Stimulated activated CD8-positive, alpha-beta memory T cell treated with anti-CD3 and anti-CD28 coated beads, Interleukin-15, amount 100 ng/mL, for 48 hours (primary cell): ENCODE measurements around the gene ATG5.

ENCODE experiments used
- DNase-seq, 2 donors: peaks; one replicate each; pipeline ENCODE4 v3.0.0-alpha.2; 2020; ENCODE audit warnings: low read depth in 2 of 2

The ATG5 gene

GRCh38 chr6:106325336-106326178, at the start of gene ATG5:
ATG5 (minus strand) TSS chr6:106325760; CDS start chr6:106316208, 9,552 bp downstream.
- peak; percentile 100 for DNase-seq

DNA sequence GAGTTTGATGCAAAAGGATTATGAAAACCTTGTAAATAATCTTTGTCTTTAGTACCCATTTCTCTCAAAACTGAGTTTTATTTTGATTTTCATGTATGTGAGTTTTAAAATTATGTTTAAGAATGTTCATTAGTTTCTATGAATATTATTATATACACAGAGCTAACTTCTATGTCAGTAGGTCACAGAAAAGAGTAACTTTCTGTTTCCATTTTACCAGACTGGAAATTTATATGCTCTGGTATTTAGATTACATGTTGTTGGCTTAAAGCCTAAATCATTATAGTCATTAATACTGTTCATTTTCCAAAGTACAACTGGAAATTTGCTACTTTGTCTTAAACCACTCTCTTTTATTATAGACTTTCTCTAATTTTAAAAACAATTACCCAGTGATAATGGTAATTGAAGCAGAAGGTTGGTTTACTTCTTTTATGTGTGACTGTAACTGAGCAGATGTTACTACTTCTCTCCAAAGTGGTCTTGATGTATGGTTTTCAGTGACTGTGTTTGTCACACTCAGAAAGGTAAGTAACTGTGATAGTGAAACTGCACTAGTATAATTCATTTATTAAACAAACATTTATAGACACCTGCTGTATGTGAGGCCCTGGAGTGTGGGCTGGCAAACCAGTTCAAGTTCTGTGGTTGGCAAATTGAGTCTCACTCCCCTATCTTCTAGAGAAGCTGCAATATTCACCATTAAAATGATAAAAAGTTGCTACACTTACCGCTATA, 48.1 kb upstream of the ATG5 start:
- DNase-seq = peak in 1 of 2 donors; percentile 6

DNA sequence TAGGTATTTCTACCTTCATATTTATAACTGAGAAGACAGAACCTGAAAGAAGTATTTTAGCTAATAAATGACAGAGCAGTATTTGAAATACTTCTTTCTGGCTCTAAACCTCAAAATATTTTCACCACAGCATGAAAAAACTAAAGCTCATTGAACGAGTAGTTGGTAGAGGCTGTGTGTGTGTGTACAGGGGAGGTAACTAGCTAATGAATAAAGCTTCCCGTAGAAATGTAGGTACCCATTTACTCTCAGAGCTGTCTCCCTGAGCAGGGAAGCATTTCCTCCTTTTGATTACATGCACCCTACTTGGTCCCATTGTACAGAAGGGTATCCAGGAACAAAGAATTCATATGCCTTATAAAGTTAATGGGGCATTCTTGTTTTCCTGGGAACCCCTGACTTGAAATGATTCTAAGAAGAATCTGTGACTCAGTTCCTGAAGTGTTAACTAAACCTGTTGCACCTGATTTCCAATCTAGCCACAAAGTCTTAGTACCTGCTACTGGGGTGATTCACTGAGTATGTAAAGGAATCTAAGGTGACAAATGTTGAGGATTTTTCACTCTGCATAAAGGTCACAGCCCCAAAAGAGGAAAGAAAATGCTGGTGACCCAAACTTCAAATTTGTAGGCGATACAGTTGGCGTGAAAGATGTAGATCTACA, 47.4 kb upstream of the ATG5 start:
- DNase-seq = no peak

GRCh38 chr6:106370639-106371038, 45.1 kb upstream of the ATG5 start:
- no peak for DNase-seq

DNA sequence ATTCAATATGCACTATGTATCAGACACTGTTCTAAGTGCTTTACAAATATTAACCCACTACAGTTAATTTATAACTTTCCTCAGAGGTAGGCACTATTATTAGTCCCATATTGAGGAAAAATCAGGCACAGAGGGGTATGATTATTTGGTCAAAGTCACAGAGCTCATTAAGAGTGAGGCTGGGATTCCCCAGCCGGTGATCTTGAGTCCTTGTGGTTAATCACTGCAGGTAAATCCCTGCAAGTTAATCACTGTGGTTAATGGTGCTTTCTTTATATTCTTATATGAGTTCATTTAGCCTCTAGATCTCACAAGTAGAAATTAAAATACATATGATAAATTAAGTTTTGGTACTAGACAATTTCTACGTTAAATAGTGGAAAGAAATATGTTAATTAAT, 44.2 kb upstream of the ATG5 start:
- DNase-seq = no peak

DNA sequence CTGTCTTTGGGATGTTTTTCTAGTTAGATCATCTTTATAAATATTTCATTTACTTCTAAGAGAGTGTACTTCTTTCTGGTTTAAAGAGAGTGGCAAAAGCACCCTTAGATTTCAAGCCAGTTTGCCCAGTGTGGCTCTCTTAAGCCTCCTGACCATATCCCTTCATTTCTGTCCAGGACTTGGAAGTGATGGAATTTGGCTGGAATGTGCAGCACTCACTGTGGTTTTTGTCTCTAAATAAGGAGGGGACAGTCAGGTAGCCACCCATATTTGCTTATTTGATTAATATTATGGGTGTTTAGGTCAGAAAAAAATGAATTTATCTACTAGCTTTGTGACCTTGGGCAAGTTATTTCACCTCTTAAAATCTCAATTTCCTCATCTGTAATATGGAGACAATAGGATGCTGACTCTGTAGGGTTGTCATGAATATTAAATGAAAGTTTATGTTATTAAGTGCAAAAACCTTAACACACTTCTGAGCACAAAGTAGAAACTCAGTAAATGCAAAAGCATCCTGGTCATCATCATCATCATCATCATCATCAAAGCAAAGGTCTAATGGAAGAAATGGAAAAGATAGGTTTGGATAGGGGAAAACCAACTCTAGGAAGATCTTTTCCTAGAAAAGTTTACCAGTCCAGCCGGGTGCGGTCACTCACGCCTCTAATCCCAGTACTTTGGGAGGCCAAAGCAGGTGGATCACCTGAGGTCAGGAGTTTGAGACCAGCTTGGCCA, 38.0 kb upstream of the ATG5 start:
- no peak for DNase-seq

DNA sequence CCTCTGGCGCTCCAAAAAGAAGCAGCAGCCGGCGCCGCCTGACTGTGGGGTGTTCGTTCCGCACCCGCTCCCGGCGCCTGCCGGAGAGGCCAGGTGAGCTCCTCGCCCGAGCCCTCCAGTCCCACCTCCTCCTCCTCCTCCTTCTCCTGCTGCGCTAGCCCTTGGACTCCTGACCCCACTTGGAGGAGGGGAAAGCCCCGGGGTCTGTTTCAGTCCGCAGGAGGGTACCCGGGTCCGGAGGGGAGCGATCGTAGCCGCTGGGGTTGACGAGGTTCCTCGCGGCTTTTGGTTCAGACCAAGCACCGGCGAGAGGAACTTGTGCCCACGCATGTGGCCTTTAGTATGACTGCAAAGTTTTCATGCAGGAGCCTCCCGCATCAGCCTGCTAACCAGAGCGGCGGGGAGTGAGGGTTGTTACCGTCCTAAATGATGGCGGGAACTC, 35.5 kb upstream of the ATG5 start:
- DNase-seq = no peak

DNA sequence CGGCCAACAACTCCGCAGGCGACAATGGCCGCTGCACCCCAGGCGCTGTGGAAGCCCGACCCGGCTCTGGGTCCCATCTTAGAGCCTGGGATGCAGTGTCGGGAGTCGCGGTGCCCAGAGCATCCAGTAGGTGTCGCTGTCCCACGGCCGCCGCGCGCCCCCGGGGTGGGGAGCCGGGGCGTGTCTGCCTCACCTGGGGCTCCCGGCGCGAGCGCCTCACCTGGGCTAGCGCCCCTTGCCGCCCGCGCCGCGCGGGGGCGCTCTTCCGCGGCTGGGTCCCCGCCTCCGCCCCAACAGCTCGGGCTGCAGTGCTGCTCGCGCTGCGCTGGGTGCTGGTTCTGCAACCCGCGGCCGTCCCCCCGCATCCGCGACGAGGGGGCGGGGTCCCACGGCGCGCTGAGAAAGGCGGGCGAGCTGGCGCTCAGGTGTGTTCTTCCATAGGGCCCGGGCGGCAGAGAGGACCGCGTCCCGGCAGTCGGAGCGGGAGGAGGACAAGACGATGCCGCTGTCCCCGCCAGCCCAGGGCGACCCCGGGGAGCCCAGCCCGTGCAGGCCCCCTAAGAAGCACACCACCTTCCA, 34.9 kb upstream of the ATG5 start, which contains the start of gene CRYBG1:
CRYBG1 (plus strand) TSS at position 308 of the 579 bp plus-strand sequence; CDS start at position 500, 192 bp downstream.
- DNase-seq = peak; percentile 39 to 56

GRCh38 chr6:106359959-106360409, 34.4 kb upstream of the ATG5 start:
- DNase-seq = no peak

DNA sequence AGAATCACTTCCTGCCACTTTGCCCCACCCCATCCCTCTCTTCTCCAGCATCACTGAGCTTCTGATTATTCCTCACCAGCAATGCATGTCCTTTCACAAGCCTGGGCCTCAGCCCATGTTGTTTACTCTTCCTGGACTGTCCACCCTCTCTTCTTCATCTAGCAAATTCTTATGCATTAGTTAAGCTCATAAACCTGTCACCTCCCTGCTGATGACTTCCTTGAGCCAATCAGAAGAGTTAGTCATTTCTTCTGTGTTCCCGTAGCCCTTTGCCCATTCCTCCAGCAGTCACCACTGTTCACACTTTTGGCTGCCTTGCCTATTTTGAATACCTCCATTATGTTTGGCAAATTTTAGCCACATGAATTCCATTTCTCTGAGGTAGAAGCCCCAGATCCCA, 30.8 kb upstream of the ATG5 start:
- DNase-seq = no peak

DNA sequence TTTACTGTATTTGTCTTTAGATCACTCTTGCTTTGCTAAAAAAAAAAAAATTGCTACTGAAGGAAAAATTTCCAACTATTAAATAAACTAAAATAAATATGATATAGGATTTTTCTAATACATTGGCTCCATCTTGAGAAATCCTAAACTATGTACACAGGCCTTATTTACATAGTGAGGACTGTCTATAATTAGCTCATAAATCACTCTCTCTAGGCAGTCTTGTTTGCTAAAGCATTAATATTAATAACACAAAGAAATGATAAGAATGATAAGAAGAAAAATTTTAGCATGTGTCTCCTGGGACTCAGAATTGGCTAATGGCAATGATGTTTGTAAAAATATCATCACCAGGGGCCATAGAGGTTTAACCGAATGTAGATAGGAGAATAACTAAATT, 21.7 kb upstream of the ATG5 start:
- DNase-seq = no peak

GRCh38 chr6:106339334-106340029, 13.9 kb upstream of the ATG5 start:
- peak in 1 of 2 donors; percentile 18 for DNase-seq

GRCh38 chr6:106334646-106335448, 9.3 kb upstream of the ATG5 start:
- no peak for DNase-seq

DNA sequence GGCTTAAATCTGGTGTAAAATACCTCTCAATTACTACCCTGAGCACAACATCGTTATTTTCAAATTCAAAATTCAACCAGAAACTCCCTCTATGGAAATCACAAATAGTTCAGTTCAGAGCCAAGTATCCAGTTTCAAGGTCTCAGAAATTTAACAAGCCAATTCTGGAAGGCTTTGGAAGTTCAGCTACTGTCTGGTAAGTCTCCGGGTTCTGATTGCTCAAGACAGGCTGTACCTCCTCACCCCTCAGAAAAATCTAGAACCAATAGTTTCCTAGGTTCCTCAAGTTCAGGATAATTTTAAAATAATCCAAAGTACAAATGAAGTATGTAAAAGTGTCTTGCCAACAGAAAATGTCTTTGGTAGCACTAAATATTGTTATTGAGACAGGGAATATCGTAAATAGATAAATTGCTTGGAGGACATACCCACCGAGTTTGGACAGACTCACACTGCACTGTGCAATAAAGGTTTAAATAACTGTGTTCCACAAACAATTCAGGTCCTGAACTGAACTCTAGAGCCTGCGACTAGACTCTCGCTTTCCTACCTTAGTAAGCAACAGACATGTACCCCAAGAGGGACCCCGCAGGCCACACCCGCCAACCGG, 729 bp downstream of the ATG5 start:
- DNase-seq = no peak

DNA sequence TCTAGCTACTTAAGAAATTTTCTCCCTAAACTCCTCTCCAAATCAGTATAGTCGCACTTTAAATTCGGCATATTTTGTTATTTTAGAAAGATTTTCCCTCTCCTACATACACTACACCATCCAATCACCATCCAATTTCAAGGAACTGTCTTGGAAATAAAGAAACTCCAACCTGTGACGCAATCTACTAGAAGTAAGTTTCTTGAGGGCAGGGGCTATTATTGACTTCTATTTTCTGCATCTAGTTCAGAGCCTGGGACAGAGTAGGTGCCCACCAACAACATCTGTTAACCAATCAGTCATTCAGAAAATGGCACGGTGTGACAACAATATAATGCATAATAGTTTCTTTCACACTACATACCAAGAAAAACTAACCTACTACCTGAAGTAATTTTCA, 3.6 kb downstream of the ATG5 start:
- DNase-seq = no peak

- DNase-seq = no peak
Observed at GRCh38 chr6:106318851-106319250, 6.7 kb downstream of the ATG5 start.

GRCh38 chr6:106318061-106318460, 7.5 kb downstream of the ATG5 start:
- DNase-seq = no peak

DNA sequence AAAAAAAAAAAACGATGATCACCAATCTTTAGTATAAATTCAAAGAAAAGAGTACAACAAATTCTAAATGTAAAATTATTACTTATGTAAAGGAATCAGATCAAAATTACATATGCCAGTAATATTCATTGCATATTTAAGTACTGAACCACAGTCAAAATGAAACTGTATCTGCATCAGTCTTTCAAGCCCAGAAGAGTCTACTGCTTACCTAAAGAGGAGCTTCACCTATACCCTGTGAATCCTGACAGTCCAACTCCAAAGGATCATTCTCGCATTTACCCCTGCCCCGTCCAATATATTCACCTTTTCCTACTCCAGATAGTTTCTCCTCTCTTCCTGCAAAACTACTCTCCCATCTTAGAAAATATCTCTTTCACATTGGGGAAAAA, 9.2 kb downstream of the ATG5 start:
- DNase-seq = no peak

DNA sequence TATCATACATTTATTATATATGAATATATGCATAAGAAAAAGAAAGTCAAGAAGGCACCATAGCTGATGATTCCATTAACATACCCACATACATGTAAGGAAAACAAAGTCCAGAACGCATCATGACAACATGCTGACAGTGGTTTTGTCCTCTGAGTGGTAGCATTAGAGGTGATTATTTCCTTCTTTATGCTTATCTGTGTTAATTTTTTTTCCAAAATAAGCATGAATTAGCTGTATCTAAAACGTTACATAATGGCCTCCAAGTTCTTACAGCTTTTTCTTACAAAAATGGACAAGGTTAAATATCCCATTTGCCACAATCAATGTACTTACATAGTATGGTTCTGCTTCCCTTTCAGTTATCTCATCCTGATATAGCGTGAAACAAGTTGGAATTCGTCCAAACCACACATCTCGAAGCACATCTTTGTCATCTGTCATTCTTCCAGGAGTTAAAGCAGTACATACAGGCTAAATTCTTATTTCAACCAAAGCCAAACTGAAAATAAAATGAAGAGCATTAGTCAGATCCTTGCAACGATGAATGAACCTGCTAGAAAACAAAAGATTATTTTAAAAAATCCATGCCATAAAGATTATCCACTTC, 9.7 kb downstream of the ATG5 start:
- no peak for DNase-seq
